GM18858 (cell line): Measurements from ENCODE around the gene RBBP7.
"Not testable (repeated sequence)": the region's sequence is repeated elsewhere in the genome, so short reads cannot be mapped to it uniquely, and the experiment has no call there.

Experiments
- ATAC-seq: cut with Tn5 transposase; IDR thresholded peaks from one replicate; pipeline ENCODE4 v1.9.1; 2021; ENCODE audit not compliant: unreplicated experiment

RBBP7 gene

DNA sequence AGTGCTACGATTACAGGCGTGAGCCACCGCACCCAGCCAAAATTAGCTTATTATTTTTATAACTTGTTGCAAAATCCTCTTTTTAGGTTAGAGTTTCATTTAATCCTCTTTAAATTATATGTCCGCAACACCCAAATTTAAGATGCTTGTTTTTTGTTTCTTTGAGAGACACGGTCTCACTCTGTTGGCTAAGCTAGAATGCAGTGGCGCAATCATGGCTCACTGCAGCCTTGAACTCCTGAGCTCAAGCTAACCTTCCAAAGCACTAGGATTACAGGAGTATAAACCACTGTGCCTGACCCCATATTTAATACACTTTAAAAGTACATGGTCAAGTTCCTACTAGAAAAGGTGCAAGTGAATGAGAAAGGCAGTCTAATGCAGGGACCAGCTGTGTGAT is 2.2 kb downstream of the RBBP7 start:
- no peak for ATAC-seq

DNA sequence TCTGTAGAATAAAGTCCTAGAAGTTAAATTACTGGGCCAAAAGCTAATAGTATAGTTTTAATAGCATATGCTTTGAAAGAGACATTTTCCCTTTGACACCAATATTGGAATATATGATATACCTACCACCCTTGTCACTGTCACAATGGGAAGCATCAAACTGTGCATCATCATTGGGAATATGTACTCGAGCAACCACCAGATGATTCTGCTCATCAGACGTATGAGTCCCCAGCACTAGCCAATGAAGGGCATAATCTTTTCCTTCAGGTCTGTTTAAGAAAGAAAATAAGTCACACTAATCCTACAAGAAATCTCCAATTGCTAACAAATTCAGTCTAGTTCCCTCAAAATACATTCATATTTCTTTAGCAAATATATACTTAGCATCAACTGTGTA is 7.3 kb downstream of the RBBP7 start:
- no peak for ATAC-seq

DNA sequence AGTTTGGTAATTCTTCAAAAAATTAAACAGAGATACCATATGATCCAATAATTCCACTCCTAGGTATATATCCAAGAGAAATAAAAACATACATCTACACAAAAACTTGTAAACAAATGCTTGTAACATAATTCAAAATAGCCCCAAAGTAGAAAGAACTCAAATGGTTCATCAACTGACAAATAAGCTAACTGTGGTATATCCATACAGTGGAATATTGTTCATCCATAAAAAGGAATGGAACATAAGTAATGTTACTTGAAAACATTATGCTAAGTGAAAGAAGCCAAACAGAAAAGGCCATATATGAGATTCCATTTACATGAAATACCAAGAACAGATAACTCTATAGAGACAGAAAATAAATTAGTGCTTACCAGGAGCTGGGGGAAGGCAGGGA is 13.4 kb downstream of the RBBP7 start:
- no peak for ATAC-seq

DNA sequence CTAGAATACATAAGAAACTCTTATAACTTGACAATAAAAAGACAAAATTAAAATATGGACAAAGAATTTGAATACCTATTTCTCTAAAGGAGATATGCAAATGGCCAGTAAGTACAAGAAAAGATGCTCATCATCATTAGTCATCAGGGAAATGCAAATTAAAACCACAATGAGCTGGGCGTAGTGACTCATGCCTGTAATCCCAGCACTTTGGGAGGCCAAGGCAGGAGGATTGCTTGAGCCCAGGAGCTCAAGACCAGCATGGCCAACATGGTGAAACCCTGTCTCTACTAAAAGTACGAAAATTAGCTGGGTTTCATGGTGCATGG is 14.1 kb downstream of the RBBP7 start:
- not testable (repeated sequence) for ATAC-seq

DNA sequence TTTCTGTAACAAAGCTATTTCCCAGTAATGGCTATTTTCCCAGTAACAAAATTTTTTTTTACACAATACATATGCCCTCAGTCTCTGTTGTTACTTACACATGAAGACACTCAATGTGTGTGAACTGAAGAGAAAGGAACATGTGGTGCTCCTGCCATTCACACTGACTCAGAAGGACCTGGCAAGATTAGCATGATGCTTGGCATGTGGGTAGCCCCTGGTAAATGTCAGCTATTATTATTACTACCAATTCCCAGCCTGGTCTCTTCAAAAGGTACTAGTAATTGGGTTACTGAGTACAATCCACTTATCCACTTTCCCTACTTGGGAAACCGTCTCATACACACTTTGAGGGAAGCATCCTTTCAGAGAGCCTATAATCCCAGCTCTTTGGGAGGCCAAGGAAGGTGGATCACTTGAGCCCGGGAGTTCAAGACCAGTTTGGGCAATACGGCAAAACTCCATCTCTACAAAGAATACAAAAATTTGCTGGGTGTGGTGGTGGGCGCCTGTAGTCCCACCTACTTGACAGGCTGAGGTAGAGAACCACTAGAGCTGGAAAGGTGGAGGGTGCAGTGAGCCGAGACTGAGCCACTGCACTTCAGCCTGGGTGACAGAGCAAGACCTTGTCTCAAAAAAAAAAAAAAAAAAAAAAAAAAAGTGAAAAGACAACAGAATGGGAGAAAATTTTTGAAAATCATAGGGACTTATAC is 14.6 kb downstream of the RBBP7 start:
- ATAC-seq = no peak

DNA sequence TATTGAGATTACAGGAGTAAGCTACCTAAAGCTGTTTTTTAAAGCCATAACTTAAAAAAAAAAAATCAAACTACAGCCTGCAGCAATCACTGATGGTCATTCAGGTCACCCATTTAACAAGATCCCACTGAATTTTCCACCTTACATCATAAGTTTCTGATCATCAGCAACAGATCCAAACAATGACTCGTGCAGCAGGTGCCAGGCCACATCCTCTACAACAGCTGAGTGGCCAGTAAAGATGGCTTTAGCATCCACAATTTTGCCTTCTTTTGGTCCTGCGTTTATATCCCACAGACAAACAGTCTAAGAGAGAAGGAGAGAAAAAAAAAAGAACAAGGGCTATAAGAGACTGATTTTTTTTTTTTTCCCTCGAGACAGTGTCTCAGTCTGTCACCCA is 16.6 kb downstream of the RBBP7 start:
- ATAC-seq = no peak

DNA sequence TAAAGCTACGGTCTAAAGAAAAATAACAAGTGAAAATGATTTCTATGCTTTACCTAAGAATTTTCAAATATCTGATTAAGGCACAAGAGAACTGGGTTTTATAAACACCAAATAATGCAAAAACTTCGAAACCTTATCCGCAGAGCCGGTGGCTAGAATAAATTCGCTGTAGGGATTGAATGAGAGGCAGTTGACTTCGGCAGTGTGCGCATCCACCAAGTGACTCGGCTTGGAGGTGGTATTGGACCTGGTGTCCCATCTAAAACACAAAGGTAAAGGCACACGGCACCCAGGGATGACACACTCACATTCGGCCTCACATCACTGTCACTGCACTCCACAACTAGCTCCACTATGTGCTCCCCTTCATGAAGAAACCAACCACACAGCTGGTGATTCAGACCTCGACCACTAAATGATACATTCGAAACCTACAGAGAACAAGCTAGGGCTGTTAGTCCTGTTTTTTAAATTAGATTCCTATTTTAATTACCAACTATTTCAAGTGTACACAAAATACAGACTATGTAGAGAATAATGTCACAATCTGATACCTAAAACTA is 17.5 kb downstream of the RBBP7 start:
- no peak for ATAC-seq

DNA sequence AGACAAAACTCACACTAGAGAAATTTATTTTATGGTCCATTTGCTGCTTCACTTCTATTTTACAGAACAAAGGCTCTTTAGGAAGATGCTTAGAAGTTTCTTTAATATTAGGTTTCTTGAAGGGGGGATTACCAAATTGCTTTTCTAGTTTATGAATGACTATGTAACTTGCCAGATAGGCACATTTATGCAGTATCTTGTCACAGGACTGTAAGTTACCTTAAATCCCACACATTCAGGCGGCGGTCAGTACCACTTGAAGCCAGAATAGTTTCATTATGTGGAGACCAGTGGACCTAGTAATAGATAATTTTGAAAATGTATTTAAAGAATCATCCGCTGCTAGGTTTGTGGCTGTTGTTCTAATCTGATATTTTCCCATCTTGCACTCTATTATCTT is 18.3 kb downstream of the RBBP7 start:
- no peak for ATAC-seq

DNA sequence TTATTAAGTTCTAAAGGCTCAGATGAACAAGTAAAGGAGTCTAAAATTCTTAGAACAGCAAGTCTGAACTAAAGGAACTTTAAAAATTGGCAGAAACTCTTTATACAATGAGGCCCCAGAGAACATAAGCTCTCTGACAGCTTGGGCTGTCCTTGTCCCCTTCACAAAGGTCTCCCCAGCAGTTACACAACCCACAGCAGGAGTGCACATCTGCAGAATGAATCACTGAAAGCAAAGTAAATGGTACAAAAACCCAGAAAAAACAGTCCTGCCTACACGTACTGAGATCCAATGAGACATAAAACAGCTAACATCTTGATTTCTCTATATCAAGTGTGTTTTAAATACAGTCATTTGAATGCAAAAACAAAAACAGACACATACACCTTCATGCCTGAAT is 18.7 kb downstream of the RBBP7 start:
- no peak for ATAC-seq

DNA sequence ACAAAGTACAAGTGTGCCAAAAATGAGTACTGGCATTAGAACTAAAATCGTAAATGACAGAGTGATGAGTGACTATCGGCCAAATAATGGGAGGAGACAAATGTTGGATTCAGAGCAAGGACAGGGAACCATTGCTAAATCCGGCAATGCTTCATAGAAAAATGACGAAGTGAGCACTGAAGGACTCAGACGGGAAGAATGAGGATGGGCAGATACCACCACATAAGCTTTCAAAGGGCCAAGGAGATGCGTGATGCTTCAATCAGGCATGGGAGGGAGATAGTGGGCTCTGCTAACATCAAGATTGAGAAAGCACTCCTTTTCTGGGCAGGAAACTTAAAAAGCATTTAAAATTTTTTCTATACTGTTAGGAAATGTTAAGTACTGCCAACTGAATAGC is 21.6 kb downstream of the RBBP7 start:
- no peak for ATAC-seq

DNA sequence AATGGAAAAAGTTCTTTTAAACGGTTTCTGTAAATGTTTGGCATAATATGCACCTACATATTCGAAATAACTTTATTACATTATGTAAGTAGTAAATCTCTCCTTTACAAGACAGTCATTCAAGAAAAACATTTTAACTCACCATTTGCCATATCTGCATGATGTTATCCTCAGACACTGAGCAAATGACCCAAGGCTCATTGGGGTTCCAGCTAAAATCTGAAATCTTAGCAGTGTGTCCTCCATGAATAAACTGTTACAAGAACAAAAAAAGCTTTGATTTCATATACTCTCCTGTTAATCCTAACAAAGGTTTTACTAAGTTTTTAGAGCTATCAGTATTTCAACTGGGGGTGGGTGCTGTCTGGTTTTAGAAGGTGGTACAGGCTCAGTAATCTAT is 24.5 kb downstream of the RBBP7 start:
- no peak for ATAC-seq

DNA sequence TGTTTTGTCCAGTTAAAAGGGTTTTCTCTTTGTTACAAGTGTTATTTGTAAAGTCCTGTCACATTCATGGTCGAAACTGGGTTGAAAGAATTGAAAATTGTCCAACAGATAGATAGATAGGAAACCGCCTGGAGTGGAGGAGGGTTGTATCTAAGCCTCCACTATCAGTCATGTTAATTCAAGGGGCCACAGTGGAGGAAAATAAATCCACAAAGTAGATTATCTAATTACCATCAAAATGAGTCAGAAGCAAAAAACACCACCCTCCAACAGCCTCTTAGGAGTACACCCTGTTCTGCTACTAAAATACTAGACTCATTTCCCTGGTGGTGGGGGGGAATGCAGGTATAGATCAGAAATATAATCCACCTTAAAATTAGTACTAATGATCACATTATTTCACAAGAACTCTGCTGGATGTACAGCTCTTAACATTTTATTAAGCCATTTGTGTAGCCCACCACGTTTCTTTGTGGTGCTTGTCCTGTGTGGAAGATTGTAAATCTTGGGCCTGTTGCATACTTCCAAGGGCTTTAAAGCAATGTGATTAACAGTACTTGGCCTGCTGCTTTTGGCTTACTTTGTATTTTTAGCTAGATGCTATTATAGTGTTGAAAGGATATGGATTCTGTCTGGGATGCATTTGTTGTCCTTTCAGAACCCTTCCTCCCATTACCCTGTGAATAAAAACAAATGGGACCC is 26.8 kb downstream of the RBBP7 start:
- no peak for ATAC-seq

DNA sequence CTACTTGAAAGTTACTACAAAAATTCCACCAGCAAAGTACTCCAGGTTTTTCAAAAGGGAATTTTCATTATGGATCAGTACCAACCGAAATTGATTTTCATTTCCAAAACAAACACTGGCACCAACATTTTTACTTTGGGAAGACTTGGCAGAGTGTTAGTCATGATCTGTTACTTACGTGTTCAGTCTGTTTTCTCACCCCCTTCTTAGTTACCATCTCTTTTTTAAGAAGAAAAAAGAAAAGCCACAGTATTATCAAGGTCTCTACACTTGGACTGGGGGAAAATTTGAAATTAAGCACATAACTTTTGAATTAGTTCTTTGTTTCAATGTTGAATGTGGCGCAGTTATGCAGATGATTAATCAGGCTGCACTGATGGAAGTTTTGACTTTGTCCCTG is 27.5 kb downstream of the RBBP7 start:
- no peak for ATAC-seq

DNA sequence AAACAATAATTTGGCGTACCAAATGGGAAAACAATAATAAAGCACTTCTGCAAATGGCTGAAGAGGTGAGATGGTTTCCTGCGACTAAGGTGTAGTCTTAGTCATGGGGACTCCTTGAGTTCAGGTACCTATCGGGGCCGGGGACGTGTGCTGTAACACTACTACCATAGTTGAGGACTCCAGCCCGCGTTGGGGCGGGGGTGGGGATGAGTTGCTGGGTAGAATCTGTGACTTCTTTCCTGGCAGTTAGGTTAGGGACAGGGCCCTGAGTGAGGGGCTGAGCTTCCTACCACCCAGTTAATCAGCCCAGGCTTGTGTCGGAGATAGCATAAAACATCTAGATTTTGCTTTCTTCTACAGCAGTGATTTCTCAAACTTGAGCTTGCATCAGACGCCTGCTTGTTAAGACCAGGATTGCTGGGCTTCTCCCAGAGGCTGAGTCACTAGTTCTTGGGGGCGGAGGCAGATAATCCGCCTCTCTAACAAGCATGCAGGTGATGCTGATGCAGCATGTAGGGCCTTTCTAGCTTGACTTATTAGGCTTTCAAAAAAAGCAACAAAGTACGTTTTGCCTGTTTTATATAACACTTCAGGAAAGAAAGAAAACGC is 30.2 kb downstream of the RBBP7 start:
- no peak for ATAC-seq

DNA sequence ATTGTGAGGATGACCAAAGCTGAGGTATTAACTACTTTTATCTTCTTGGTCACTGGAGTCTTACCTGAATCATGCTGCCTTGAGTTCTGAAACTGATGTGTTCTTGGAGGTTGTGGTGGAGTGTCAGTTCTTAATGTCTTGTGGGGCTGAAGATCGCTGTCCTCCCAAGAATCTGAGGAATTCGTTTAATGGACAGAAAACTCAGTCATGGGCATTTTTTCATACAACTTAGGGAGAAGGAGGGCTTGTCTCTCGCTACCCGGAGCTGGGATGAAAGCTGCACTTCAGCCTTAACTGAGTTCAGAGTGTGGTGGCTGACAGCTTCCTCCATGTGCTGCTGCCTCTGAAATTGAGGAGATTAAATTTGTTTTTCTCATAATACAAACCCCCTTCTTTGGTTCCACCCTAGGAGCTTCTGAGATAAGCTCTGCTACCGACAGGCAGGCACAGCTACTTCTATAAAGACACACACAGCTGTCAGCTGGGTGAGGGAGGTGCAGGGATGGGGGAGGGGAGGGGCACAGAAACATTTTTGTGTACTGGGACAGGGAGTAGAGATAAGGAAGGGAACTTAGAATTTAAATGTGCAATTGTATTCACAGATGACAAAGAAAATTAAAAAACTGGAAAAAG is 30.8 kb downstream of the RBBP7 start:
- ATAC-seq = no peak

DNA sequence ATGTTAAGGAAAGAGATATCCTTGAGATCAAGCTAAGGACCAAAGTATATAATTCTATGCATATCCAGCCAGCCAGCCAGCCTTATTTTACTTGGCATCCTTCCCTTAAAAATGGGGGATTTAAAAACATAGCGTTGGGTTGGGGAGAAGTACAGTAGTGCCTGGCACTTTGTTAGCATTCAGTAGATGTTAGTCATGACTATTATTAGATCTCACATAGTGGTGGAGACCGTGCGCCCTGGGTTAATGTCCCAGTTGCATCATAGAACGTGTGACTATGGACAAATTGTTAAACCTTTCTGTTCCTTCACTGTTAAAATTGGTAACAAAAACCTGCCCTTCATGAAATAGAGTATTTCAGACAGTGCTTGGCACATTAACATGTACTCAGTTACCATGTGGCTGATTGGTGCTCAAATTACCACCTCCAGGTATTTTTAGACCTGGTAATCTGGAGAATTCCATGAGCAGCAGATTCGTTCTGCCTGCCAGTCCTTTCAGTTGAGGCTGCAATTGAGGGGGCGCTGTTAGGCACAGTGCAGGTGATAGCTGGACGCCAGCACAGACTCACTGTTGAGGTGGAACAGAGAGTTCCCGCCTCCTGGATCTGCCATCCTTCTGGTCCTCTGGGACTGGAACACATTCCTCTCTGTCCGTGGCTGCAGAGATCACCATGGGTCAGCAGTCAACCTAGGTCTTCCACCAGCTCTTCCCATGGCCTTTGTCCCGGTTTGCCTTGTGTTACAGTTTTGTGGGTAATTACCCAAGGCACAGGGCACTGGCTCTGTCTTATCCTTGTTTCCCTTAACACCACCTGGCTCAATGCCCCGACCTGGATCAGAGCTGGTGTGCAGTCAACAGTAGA is 31.7 kb downstream of the RBBP7 start:
- no peak for ATAC-seq

DNA sequence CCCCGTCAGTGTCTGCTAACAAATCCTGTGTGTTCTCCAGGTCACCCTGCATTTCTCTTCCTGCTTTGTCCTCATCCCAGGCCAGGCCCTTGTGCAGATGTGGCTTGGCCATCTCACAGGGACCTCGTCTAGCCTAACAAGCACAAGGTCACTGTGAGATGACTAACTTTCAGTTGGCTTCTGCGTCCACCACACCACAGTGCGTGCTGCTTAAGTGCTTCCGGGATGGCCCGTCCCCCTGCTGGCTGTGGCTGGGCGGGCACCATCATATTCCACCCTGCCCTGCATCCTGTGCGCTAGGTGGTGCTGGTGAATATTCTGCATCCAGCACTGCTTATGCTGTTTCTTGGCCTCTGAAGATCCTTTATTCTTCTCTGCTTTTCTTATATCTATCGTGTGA is 33.8 kb downstream of the RBBP7 start:
- ATAC-seq = no peak

DNA sequence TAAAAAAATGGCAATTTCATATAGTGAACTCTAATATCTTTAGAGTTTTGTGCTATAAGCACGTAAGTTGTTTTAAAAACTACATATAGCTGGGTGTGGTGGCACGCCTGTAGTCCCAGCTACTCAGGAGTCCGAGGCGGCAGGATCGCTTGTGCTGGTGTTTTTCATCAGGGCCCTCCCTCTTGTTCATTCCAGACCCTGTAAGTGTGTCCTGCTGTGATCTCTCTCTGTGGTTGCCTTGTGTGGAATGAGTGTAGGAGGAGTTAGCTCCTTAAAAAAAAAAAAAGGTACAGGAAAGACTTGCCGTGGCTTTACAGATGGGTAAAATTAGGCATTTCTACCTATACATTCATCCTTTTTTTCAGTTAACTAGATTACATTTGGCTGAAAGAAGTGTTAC is 35.4 kb downstream of the RBBP7 start:
- ATAC-seq = no peak

DNA sequence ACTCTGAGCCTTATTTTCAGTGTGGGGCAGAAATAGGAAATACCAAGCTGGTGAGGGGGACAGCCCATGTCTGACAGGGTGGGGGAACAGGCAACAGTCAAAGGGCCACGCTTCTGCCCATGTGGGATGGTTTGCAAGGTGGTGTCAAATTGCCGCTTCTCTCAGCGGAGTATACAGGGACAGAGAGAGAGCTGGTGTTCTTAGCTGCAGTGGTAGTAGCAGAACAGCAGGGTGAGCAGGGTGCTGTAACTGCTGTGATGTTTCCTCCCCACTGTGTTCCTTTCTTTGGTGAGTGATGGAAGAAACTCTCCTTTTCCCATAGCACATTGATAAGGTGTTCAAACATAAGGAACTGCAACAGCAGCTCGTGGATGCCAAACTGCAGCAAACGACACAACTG is 37.9 kb downstream of the RBBP7 start:
- no peak for ATAC-seq

DNA sequence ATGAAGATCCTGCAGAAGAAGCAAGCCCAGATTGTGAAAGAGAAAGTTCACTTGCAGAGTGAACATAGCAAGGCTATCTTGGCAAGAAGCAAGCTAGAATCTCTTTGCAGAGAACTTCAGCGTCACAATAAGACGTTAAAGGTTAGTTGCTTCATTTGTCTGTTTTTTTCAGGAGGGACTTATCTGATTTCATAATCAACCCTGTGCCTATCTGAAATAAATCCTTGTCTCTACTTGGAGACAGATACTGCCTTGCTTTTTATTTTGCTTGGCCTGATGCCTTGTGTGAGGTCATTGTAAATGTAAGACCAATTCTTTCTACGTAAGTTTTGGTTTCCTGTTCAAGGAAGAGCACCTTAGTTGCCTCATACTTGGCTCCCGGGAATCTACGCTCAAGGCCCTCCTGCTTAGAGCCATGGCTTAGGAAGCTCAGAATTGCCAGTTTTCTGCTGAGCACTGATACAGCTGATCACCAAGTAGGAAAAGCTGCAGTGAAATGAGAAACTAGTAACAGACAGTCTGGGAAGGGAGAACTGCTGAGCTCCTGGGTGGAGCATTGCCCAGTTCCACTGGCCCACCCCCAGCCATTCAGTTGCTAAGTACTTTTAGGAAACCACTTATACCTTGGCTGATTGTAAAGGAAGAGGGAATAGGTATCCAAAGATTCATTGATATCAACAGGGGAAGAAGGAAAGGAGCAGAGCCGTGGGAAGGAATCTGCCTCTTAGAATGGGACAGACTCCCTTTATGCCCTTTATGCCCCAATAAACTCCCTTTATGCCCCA is 41.8 kb downstream of the RBBP7 start:
- ATAC-seq = no peak
